Right lobe of liver (tissue), 4 donors: ENCODE results near the gene CCDC38.

ENCODE experiments used
- CTCF ChIP-seq, 4 donors: fragments of 200-600 bp in 3 of 4; fragments of 450-650 bp in 1 of 4; IDR thresholded peaks; one replicate each; pipeline versions ENCODE4 v1.5.1 to v1.8.0; 2016 to 2022; ENCODE audit warnings: antibody characterized with exemption in 4 of 4, mild to moderate bottlenecking in 2 of 4
- POLR2A ChIP-seq: fragments of 450-650 bp; IDR thresholded peaks from one replicate; pipeline ENCODE4 v1.6.1; 2017; ENCODE audit warnings: antibody characterized with exemption, mild to moderate bottlenecking
- donor health status: DM: no; HTN: no; CAD: no.
- donor health status: DM: no; HTN: no; CAD: no.
- donor health status: DM: no; HTN: yes; CAD: no.

GRCh38 chr12:95877622-95878021, 64.8 kb downstream of the CCDC38 start:
- no peak for TF ChIP-seq CTCF (IDR thresholded peaks at IDR 0.05)
- no peak for TF ChIP-seq POLR2A
